Sciatic nerve (tissue), 2 donors: ENCODE data around the gene FXR1. TPM values are rescaled to one million over a fixed set of nuclear protein-coding genes. Genes with fewer than 3 reads are reported as not detected.
A peak's percentile ranks its signal among the peaks of the same experiment; 100 is the strongest.
"Not testable (repeated sequence)": the region's sequence is repeated elsewhere in the genome, so short reads cannot be mapped to it uniquely, and the experiment has no call there.

Experiments used
- ATAC-seq: fragments of 200-7000 bp; cut with Tn5 transposase; one replicate; pipeline ENCODE4 v1.9.1; 2020; ENCODE audit warnings: mild to moderate bottlenecking, moderate library complexity
- DNase-seq: peaks from one replicate; pipeline ENCODE4 v3.0.0-alpha.2; 2020; ENCODE audit warnings: low spot score
- intact Hi-C: fragments of 100-400 bp; cut with DNase I; formaldehyde crosslinking; loops from one replicate; pipeline ENCODE4 v1.14.2; 2022
- total RNA-seq: library from RNA; stranded (reverse); fragmentation: NEBNext Ultra II Directional; extraction: Animal tissue kit (Norgen Biotek cat#: 25700); gene quantifications from one replicate; pipeline ENCODE4 v1.2.1, GENCODE V29; 2021
- donor health status: DM: no; HTN: no; CAD: no.
- donor health status: DM: no; HTN: no; CAD: no.

The FXR1 gene
- total RNA-seq: 157 TPM

DNA sequence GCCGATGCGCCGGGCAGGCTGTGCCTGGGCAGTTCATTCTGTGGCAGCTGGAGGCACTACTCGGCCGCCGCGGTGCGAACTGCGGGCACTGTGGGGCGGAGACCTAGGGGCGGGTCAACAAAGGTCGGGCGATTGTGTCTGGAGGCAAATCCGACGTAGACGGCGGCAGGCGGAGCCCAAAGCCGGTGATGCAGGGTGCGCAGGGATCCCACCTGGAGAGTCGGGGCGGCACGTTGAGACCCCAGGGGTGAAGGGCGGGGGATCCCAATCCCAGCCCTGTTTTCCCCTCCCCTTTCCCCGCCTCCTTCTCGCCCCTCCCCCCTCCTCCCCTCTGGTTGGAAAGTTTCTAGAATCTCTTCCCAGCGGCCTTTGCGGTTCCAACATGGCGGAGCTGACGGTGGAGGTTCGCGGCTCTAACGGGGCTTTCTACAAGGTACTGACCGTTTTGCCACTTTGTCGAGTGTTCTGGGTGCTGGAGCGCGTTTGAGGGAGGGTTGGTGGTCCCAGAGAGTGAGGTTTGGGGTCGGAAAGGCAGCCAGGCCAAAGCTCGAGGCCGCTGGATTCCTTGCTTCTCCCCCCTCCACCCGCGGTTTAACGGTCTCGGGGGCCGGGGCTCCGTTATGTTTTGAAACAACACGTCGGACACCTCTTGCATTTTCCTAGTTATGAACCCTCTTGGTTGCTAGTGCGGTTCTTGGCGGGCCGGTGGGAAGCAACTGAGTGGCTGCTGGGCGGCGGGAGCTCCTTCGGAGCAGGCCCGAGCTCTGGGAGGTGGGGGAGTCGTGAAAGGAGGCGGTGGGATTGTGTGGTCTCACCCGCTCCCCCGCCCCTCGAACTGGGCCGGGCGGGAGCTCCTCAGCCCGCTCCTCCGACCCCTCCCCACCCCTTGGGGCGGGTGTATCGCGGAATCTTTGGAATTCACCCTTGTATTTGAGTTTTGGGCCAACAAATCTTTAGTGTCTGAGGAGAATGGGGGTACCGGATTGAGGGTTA, at the start of gene FXR1:
FXR1 (plus strand) TSS at position 367 of the 993 bp plus-strand sequence; CDS start at position 383, 16 bp downstream.
- ATAC-seq: peak; percentile 99
- DNase-seq: peak; percentile 93
- intact Hi-C loops: no loop called here

GRCh38 chr3:180870008-180870699, 42.3 kb upstream of the FXR1 start:
- DNase-seq (peak; percentile 66), ATAC-seq (peak; percentile 84)
- intact Hi-C loops: no loop called here

- ATAC-seq: no peak
- no peak for DNase-seq
- intact Hi-C loops: no loop called here
Measured at GRCh38 chr3:180871901-180872300, 40.6 kb upstream of the FXR1 start.

- ATAC-seq, intact Hi-C loops, DNase-seq: not testable (repeated sequence)
Measured at GRCh38 chr3:180872430-180872829, 40.0 kb upstream of the FXR1 start.

DNA sequence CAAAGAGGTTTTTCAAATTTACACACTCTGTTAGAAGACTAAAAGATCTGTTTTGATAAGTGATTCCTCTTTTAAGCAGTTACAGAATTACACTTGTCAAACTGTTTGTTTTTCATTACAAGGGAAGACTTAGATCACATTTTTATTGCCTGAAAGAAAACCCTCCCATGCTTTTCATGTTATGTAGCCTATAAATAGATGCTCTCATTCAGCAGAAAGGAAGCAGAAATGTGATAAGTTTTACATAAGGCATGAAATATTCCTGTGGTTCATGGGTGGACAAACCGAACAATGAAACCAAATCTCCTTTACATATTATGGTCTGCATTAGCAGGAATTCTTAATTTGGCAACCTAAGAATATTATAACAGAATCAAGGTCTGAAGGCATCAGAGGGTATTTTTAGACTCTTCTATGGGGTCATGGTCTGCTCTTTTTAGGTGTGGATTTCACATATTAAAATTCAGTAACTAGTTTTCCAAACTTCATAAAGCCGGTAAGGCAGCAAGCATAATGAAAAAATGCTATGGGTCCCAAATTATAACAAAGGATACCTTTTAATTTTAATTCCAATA, 37.3 kb upstream of the FXR1 start:
- DNase-seq: no peak
- ATAC-seq: no peak
- intact Hi-C loops: no loop called here

GRCh38 chr3:180881065-180881801, 31.2 kb upstream of the FXR1 start:
- intact Hi-C loops: no loop called here
- ATAC-seq (no peak), DNase-seq (no peak)

DNA sequence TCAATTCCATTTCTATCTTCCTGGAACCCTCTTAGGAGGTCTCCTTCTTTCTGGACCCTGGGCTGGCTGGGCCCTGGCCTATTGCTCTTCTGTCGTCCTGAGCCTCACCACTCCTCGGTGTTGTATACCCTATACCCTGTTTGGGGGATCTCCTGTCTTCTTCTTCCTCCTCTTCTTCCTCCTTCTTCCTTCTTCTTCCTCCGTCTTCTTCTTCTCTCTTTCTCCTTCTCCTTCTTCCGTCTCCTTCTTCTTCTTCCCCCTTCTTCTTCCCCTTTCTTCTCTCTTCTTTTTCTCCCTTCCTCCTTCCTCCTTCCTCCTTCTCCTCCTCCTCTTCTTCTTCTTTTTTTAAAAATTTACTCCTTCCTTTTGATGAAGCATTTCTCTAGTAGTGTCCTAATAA, 30.4 kb upstream of the FXR1 start:
- ATAC-seq (no peak), DNase-seq (no peak)
- intact Hi-C loops: no loop called here

GRCh38 chr3:180888992-180889560, 23.4 kb upstream of the FXR1 start:
- ATAC-seq: no peak
- DNase-seq: no peak
- intact Hi-C loops: no loop called here

- ATAC-seq (no peak), DNase-seq (no peak)
- intact Hi-C loops: no loop called here
Measured at GRCh38 chr3:180898572-180898971, 13.9 kb upstream of the FXR1 start.

GRCh38 chr3:180909369-180910127, 2.9 kb upstream of the FXR1 start:
- DNase-seq (no peak), ATAC-seq (no peak)
- intact Hi-C loops: no loop called here

GRCh38 chr3:180910823-180911222, 1.6 kb upstream of the FXR1 start:
- ATAC-seq: no peak
- intact Hi-C loops: no loop called here
- DNase-seq: no peak

- peak; percentile 1 for ATAC-seq
- intact Hi-C loops: no loop called here
Measured at GRCh38 chr3:180911876-180912303, 580 bp upstream of the FXR1 start.

DNA sequence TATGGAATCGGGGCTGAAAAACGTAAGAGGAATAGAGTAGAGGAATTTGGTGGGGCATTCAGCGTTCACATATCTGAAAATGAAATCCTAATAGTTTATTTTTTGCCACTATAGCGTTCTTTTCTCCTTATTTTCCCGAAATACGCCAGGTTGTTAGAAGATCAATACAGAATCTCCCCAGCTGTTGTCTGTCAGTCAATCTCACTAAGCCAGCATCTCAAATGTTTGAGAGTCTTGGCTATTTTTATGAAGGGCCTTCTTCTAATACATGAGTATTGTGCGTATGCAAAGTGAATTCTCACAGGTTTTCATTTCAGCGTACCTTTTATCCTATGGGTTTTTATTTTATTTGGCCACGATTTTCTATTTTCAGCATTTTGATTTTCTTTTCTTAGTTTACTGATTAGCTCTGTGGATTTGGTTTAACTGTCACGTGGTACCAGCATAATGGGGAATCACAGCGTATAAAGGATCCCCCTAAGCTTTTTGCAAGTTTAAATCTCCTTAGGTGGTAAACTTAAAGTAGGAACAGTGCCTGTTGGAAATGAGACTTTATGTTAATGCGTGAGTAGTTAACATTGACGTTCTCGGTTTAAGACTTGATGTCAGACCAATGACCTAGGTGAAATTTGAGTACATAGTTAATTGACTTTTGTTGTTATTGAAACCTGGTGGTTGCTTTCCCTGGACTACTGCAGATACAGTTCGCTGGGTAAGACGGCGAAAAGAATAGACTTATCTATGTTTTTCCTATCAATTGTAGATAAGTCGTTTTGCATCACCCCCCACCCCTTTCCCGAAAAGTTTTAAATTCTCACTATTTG, 1.3 kb downstream of the FXR1 start:
- ATAC-seq: no peak
- intact Hi-C loops: no loop called here
- DNase-seq: no peak

More at GRCh38 chr3:180911876-180912303, 580 bp upstream of the FXR1 start:
- no peak for DNase-seq

DNA sequence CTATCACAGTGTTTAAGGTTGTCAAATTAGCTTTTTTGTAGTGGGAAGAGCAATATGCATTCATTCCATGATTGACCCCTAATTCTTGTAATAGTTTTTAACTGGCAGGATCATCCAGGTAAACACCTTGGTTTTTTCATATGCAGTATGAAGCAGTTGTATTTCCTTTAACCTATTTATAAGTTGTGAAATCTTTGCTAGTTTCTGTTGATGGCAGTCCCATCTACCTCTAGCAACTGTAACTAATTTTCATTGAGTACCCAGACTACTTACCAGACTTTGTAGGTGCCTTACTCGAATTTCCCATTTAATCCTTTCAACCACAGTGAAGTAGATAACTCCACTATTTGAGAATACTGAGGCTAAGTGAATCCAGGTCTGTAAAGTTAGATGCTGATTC, 6.1 kb downstream of the FXR1 start:
- DNase-seq: no peak
- intact Hi-C loops: no loop called here
- no peak for ATAC-seq

DNA sequence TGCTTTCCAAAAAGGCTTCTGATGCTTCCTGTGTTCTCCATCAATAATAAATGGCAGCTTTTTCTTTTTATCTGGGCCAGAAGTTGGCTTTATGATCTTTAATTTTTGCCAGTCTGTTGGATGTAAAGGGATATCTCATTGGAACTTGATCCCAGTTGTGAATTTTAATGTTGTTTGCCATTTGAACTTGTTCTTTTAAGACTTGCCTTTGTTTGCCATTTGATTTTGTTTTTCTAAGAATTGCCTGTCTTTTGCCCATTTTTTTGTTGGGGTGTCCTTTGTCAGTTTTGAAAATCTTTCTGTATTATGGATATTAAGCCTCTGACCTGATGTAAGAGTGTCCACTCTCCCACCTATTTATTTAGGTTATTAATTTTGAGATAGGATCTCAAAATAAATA, 9.8 kb downstream of the FXR1 start:
- no peak for ATAC-seq
- intact Hi-C loops: no loop called here
- no peak for DNase-seq

DNA sequence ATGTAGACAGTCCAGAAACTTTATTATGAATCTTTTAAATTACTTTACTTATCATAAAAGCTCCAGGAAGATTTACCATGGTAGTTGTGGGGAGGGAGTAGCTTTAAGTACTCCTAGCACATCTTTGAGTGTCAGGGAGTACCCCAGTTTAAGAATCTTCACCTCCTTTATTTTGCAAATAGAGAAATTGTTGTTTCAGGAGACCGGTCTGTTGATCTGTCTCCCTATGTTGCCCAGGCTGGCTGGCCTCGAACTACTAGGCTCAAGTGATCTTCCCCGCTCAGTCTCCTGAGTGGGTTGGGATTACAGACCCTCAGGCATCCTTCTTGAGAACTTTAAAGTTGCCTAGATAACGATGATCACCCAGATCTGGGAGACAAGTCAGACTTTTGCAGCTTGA, 11.1 kb downstream of the FXR1 start:
- intact Hi-C loops: no loop called here
- DNase-seq (no peak), ATAC-seq (no peak)

DNA sequence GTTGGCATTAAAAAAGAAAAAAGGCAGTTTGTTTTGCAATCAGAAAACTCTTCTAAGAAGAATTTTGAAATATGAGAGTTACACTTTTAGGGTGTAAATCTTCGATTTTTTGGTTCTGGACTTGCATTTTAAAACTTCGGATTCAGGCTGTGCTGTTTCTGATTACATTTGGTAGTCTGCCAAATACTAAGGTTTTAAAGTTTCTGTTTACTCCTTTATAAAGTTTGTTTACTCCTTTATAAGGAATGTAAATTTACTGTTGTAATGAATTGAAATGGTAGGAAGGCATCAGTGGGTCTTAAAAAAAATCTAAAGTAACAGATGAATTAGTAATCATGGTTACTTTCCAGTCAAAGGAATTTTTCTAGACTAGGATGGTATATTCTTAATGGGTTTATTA, 14.1 kb downstream of the FXR1 start:
- intact Hi-C loops: no loop called here
- DNase-seq (no peak), ATAC-seq (no peak)
